B cell (primary cell): Measurements from ENCODE around the gene UNC5A. TPM values are rescaled to one million over a fixed set of nuclear protein-coding genes. Genes with fewer than 3 reads are reported as not detected.

Source experiments
- ATAC-seq: fragments of 200-7000 bp; cut with Tn5 transposase; one replicate; pipeline ENCODE4 v1.10.0; 2021; ENCODE audit warnings: low read depth, mild to moderate bottlenecking, moderate number of reproducible peaks, moderate library complexity
- CTCF ChIA-PET: fragments of 350-600 bp; sonication (Branson Sonifier 250); formaldehyde crosslinking; loops from one replicate; lab custom pipeline; 2021; ENCODE audit warnings: antibody characterized with exemption, inconsistent platforms; lab: Charles Lee
- POLR2A ChIA-PET: fragments of 350-600 bp; sonication (Branson Sonifier 250); formaldehyde crosslinking; loops from one replicate; lab custom pipeline; 2021; ENCODE audit warnings: antibody characterized with exemption; lab: Charles Lee
- DNase-seq: peaks from one replicate; pipeline ENCODE4 v3.0.0; 2013
- H2AFZ ChIP-seq: 2 replicates; pipeline ENCODE4 v1.6.1; 2012; ENCODE audit warnings: mild to moderate bottlenecking, low read depth, low read length; ENCODE audit not compliant: insufficient read depth, poor library complexity, severe bottlenecking
- H3K27ac ChIP-seq, 2 donors: 1 replicate in 1 of 2; 2 replicates in 1 of 2; pipeline ENCODE4 v1.5.1; 2012 to 2013; ENCODE audit warnings: low read length in 2 of 2, mild to moderate bottlenecking in 2 of 2, moderate library complexity in 1 of 2
- H3K27me3 ChIP-seq, 4 experiments: fragments of 200-600 bp in 1 of 4; sonication (generic) in 1 of 4; replicated peaks in 1 of 4; 1 replicate in 2 of 4; 2 replicates in 2 of 4; pipeline versions ENCODE4 v1.6.1 to v1.7.0; 2013 to 2016; ENCODE audit warnings: low read length in 3 of 4, mild to moderate bottlenecking in 2 of 4, mixed read lengths in 1 of 4, moderate library complexity in 1 of 4; ENCODE audit not compliant: insufficient read depth in 4 of 4, control insufficient read depth in 3 of 4; ENCODE audit errors: control extremely low read depth in 1 of 4
- H3K36me3 ChIP-seq, 2 experiments: replicated peaks in 1 of 2; 1 replicate in 1 of 2; 2 replicates in 1 of 2; pipeline versions ENCODE4 v1.6.1 to v1.7.1; 2013; ENCODE audit warnings: low read length in 1 of 2; ENCODE audit not compliant: insufficient read depth in 2 of 2, control insufficient read depth in 1 of 2; ENCODE audit errors: control extremely low read depth in 1 of 2, extremely low read depth in 1 of 2
- H3K4me1 ChIP-seq, 2 donors: fragments of 200-600 bp in 1 of 2; sonication (generic) in 1 of 2; 1 replicate in 1 of 2; 2 replicates in 1 of 2; pipeline versions ENCODE4 v1.5.1 to v1.6.1; 2013 to 2017; ENCODE audit warnings: low read length in 2 of 2; ENCODE audit not compliant: control insufficient read depth in 2 of 2, insufficient read depth in 2 of 2
- H3K4me2 ChIP-seq: replicated peaks from 2 replicates; pipeline ENCODE3; 2012; ENCODE audit warnings: mild to moderate bottlenecking, low read depth, low read length; ENCODE audit not compliant: poor library complexity, severe bottlenecking
- H3K4me3 ChIP-seq, 5 experiments: fragments of 200-600 bp in 1 of 5; sonication (generic) in 1 of 5; 1 replicate in 3 of 5; 2 replicates in 2 of 5; pipeline versions ENCODE4 v1.5.1 to v1.7.0; 2011 to 2016; ENCODE audit warnings: low read length in 4 of 5, mild to moderate bottlenecking in 4 of 5, low read depth in 2 of 5, control low read depth in 1 of 5, moderate library complexity in 1 of 5; ENCODE audit not compliant: insufficient read depth in 1 of 5; ENCODE audit errors: control extremely low read depth in 1 of 5, extremely low read depth in 1 of 5
- H3K79me2 ChIP-seq: fragments of 200-600 bp; sonication (generic); one replicate; pipeline ENCODE4 v1.6.0; 2016; ENCODE audit warnings: low read length; ENCODE audit not compliant: control insufficient read depth, insufficient read depth
- H3K9ac ChIP-seq: fragments of 200-600 bp; sonication (generic); 2 replicates; pipeline ENCODE4 v1.6.1; 2017; ENCODE audit warnings: mild to moderate bottlenecking, low read length, moderate library complexity
- H3K9me3 ChIP-seq, 3 donors: one replicate each; pipeline versions ENCODE4 v1.6.1 to v1.7.1; 2013; ENCODE audit warnings: low read length in 2 of 3; ENCODE audit not compliant: control insufficient read depth in 2 of 3, insufficient read depth in 1 of 3; ENCODE audit errors: control extremely low read depth in 1 of 3
- H4K20me1 ChIP-seq: 2 replicates; pipeline ENCODE4 v1.6.0; 2012; ENCODE audit warnings: mild to moderate bottlenecking, low read length; ENCODE audit not compliant: insufficient read depth, control insufficient read depth, poor library complexity, severe bottlenecking
- H3K27ac Mint-ChIP-seq: one replicate; pipeline ENCODE4 v1.8.0; 2021; ENCODE audit warnings: mixed read lengths
- H3K27me3 Mint-ChIP-seq: one replicate; pipeline ENCODE4 v1.8.0; 2021; ENCODE audit warnings: mixed read lengths
- H3K4me1 Mint-ChIP-seq: one replicate; pipeline ENCODE4 v1.8.0; 2021; ENCODE audit warnings: mixed read lengths
- H3K4me3 Mint-ChIP-seq: one replicate; pipeline ENCODE4 v1.8.0; 2021; ENCODE audit warnings: mixed read lengths
- H3K9me3 Mint-ChIP-seq: one replicate; pipeline ENCODE4 v1.8.0; 2022; ENCODE audit warnings: mixed read lengths; ENCODE audit not compliant: insufficient read depth
- CTCF ChIP-seq: fragments of 200-600 bp; IDR thresholded peaks from one replicate; pipeline ENCODE4 v1.8.0; 2022; ENCODE audit warnings: antibody characterized with exemption, mild to moderate bottlenecking
- EZH2 ChIP-seq: IDR thresholded peaks from 2 replicates; pipeline ENCODE4 v1.6.1; 2012; ENCODE audit warnings: borderline replicate concordance, low read depth, mild to moderate bottlenecking, moderate library complexity, low read length; ENCODE audit not compliant: insufficient read depth, poor library complexity, severe bottlenecking
- WGBS: methylation state at CpG from one replicate; pipeline ENCODE4 v1.1.5; 2013; ENCODE audit warnings: missing lambda C conversion rate; ENCODE audit not compliant: insufficient coverage; 5-methylcytosine and 5-hydroxymethylcytosine counted together
- intact Hi-C: fragments of 100-400 bp; cut with micrococcal nuclease; formaldehyde crosslinking; loops from one replicate; pipeline ENCODE4 v1.10.0; 2022
- polyA plus RNA-seq: library from polyadenylated mRNA; depleted of rRNA; stranded (reverse); fragments of >200 nt; gene quantifications from 2 replicates; pipeline ENCODE4 v1.2.3, GENCODE V29; 2012
- total RNA-seq, 2 donors: library from RNA; stranded (reverse); fragments of 120-200 nt in 1 of 2; gene quantifications; 1 replicate in 1 of 2; 2 replicates in 1 of 2; pipeline versions ENCODE4 v1.2.3 to v1.2.4, GENCODE V29; 2013 to 2022

Gene UNC5A
- total and polyA plus RNA-seq, 2 donors (not counting 1 experiment from before 2014, with no cell fraction given): not detected

DNA sequence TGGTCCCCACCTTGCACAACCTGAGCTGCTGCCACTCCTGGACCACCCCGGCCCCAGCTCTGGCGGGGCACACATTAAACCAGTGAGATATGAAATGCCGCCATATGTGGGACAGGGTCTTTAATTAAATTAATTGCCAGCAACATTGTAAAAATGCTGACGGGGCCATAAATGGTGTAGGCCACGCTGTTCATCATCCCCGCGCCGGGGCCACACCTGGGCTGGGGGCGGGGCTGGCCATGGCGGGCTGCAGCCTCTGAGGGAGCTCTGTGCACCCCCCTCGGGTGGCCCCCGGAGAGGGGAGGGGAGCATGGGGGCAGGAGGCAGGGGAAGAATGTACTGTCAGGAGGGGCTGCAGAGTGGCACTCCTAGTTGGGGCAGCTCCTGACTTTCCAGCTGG, 41.0 kb downstream of the UNC5A start:
- WGBS: 91% methylated on average over 10 of the region's 12 CpGs
- Mint-ChIP-seq H3K4me3 (no peak overlapping the region), H3K9me3 (no peaks in the 10 kb centered on the region), H3K27me3 (peaks cover 24% of the 10 kb centered on the region), H3K4me1 (no peaks in the 10 kb centered on the region), H3K27ac (no peak overlapping the region)
- no peak overlapping the region for H3K27ac ChIP-seq
- ATAC-seq (no peak), DNase-seq (no peak)
- no peak overlapping the region for H2AFZ ChIP-seq
- no peak overlapping the region for H3K4me2 ChIP-seq
- intact Hi-C loops: no loop called here
- H3K9ac ChIP-seq: no peak overlapping the region
- H3K9me3 ChIP-seq: peaks cover 0 to 3% (median 0%) of the 10 kb centered on the region in 3 donors
- no peak for TF ChIP-seq CTCF
- no peak for TF ChIP-seq EZH2
- POLR2A ChIA-PET: no interaction called here
- H4K20me1 ChIP-seq: no peaks in the 10 kb centered on the region
- H3K36me3 ChIP-seq: no peaks in the 10 kb centered on the region
- H3K4me1 ChIP-seq: no peaks in the 10 kb centered on the region
- no peak overlapping the region for H3K4me3 ChIP-seq
- no peaks in the 10 kb centered on the region for H3K79me2 ChIP-seq
- CTCF ChIA-PET: no interaction called here
- peaks cover 0 to 9% (median 0%) of the 10 kb centered on the region in 4 experiments for H3K27me3 ChIP-seq

DNA sequence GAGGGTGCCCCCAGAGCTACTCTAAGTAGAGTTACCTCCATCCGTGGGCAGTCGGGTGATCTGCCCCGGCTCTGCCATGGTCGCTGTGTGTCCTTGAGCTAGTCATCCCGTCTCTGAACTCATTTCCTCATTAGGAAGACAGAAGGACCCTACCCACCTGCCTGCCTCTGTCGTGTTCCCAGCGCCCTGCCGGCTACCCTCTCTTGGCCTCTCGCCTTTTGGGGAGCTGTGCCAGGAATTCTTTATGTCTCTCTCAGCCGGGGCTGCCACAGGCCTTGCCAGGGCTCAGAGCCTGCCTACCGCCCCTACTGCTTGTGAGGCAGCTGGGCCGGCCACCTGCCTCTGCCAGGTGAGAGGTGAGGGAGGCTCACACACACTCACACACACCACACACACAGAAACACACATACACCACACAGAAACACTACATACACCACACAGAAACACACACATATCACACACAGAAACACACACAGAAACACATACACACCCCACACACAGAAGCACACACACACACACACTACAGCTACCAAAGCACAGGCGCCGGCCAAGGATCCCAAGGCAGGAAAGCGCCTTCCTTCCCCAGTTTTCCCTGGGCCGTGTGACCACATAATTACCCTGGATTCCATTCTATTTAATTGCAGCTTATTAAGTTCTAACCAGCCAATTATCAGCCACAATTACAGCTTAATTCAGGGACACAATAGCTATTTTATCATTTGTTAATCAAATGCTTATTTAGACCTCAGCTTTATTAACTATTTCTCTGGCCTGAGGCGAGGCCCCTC, 41.7 kb downstream of the UNC5A start:
- H3K27ac Mint-ChIP-seq: no peak overlapping the region
- Histone ChIP-seq H3K9ac (no peak overlapping the region), H3K27me3 (peaks cover 0 to 3% (median 0%) of the 10 kb centered on the region in 4 experiments), H3K79me2 (no peaks in the 10 kb centered on the region), H3K4me1 (no peaks in the 10 kb centered on the region), H3K36me3 (no peaks in the 10 kb centered on the region), H4K20me1 (no peaks in the 10 kb centered on the region), H3K27ac (no peak overlapping the region), H3K4me2 (no peak overlapping the region), H3K4me3 (no peak overlapping the region), H2AFZ (no peak overlapping the region), H3K9me3 (peaks cover 0 to 3% (median 0%) of the 10 kb centered on the region in 3 donors)
- no peaks in the 10 kb centered on the region for H3K9me3 Mint-ChIP-seq
- TF ChIP-seq EZH2 (no peak), CTCF (no peak)
- no peak for DNase-seq
- WGBS: 87% methylated on average over 15 of the region's 17 CpGs
- POLR2A ChIA-PET: no interaction called here
- H3K27me3 Mint-ChIP-seq: peaks cover 28% of the 10 kb centered on the region
- H3K4me1 Mint-ChIP-seq: no peaks in the 10 kb centered on the region
- intact Hi-C loops: no loop called here
- CTCF ChIA-PET: no interaction called here
- ATAC-seq: no peak
- H3K4me3 Mint-ChIP-seq: no peak overlapping the region
